Measurements from ENCODE around the gene KHDC4. TPM values are rescaled to one million over a fixed set of nuclear protein-coding genes. Genes with fewer than 3 reads are reported as not detected.

The KHDC4 gene
- total and polyA plus RNA-seq, 2 experiments from 2014 or later: 15.7 to 40.3 TPM

GRCh38 chr1:155976062-155976912, 42.1 kb upstream of the KHDC4 start:
- TF ChIP-seq EZH2phosphoT487 (IDR thresholded peaks at IDR 0.05; ENCODE audit: low read depth, severe bottlenecking, unreplicated experiment) (no peak), EZH2 (IDR thresholded peaks at IDR 0.05; ENCODE audit: borderline replicate concordance) (no peak), CTCF (IDR thresholded peaks at IDR 0.05; ENCODE audit: poor library complexity) (no peak)
- Histone ChIP-seq H3K36me3 (replicated peaks; ENCODE audit: insufficient read depth, low read depth) (no peaks in the 10 kb centered on the region), H3K4me2 (peak overlapping the region; percentile 82), H3K27me3 (no peaks in the 10 kb centered on the region), H2AFZ (no peak overlapping the region), H4K20me1 (ENCODE audit: insufficient read depth, poor library complexity, severe bottlenecking) (peaks cover 38% of the 10 kb centered on the region), H3K4me1 (ENCODE audit: insufficient read depth) (peaks cover 53% of the 10 kb centered on the region), H3K27ac (peak overlapping the region; percentile 87), H3K9me3 (ENCODE audit: low read depth) (no peaks in the 10 kb centered on the region), H3K9me2 (replicated peaks; ENCODE audit: insufficient read depth) (no peaks in the 10 kb centered on the region), H3K4me3 (peak overlapping the region; percentile 96), H3K79me2 (peaks cover 92% of the 10 kb centered on the region)
- DNase-seq (ENCODE audit: low spot score): peak; percentile 58
- 12% methylated on average over 13 of the region's 14 CpGs for WGBS (ENCODE audit: low lambda C conversion rate, missing lambda C conversion rate)

- peaks cover 94% of the 10 kb centered on the region for H3K79me2 ChIP-seq
- H3K9me3 ChIP-seq (ENCODE audit: low read depth): no peaks in the 10 kb centered on the region
- 48% methylated on average over 4 of the region's 4 CpGs for WGBS (ENCODE audit: low lambda C conversion rate, missing lambda C conversion rate)
- peak overlapping the region; percentile 82 for H3K4me2 ChIP-seq
- no peaks in the 10 kb centered on the region for H3K36me3 ChIP-seq (replicated peaks; ENCODE audit: insufficient read depth, low read depth)
- TF ChIP-seq CTCF (IDR thresholded peaks at IDR 0.05; ENCODE audit: poor library complexity): no peak
- TF ChIP-seq EZH2phosphoT487 (IDR thresholded peaks at IDR 0.05; ENCODE audit: low read depth, severe bottlenecking, unreplicated experiment): no peak
- TF ChIP-seq EZH2 (IDR thresholded peaks at IDR 0.05; ENCODE audit: borderline replicate concordance): no peak
- peak overlapping the region; percentile 87 for H3K27ac ChIP-seq
- H3K9me2 ChIP-seq (replicated peaks; ENCODE audit: insufficient read depth): no peaks in the 10 kb centered on the region
- peaks cover 45% of the 10 kb centered on the region for H4K20me1 ChIP-seq (ENCODE audit: insufficient read depth, poor library complexity, severe bottlenecking)
- H3K4me1 ChIP-seq (ENCODE audit: insufficient read depth): peaks cover 53% of the 10 kb centered on the region
- H3K27me3 ChIP-seq: no peaks in the 10 kb centered on the region
- no peak overlapping the region for H2AFZ ChIP-seq
- DNase-seq (ENCODE audit: low spot score): no peak
- H3K4me3 ChIP-seq: peak overlapping the region; percentile 24
These were observed 41.3 kb upstream of the KHDC4 start for GRCh38 chr1:155975375-155976061.

GRCh38 chr1:155974208-155975115, 40.2 kb upstream of the KHDC4 start:
- Histone ChIP-seq H3K4me3 (no peak overlapping the region), H3K27me3 (no peaks in the 10 kb centered on the region), H3K36me3 (replicated peaks; ENCODE audit: insufficient read depth, low read depth) (no peaks in the 10 kb centered on the region), H3K27ac (peak overlapping the region; percentile 87), H3K79me2 (peaks cover 94% of the 10 kb centered on the region), H3K4me2 (peak overlapping the region; percentile 82), H4K20me1 (ENCODE audit: insufficient read depth, poor library complexity, severe bottlenecking) (peaks cover 56% of the 10 kb centered on the region), H3K4me1 (ENCODE audit: insufficient read depth) (peaks cover 42% of the 10 kb centered on the region), H3K9me3 (ENCODE audit: low read depth) (no peaks in the 10 kb centered on the region), H3K9me2 (replicated peaks; ENCODE audit: insufficient read depth) (no peaks in the 10 kb centered on the region), H2AFZ (no peak overlapping the region)
- 67% methylated on average over 13 of the region's 13 CpGs for WGBS (ENCODE audit: low lambda C conversion rate, missing lambda C conversion rate)
- TF ChIP-seq EZH2phosphoT487 (IDR thresholded peaks at IDR 0.05; ENCODE audit: low read depth, severe bottlenecking, unreplicated experiment) (no peak), CTCF (IDR thresholded peaks at IDR 0.05; ENCODE audit: poor library complexity) (no peak), EZH2 (IDR thresholded peaks at IDR 0.05; ENCODE audit: borderline replicate concordance) (no peak)
- no peak for DNase-seq (ENCODE audit: low spot score)

Data from hepatocyte (in vitro differentiated cells).